Right lobe of liver (tissue), 4 donors: ENCODE measurements around the gene NOS3.

Experiments used
- CTCF ChIP-seq, 4 donors: fragments of 200-600 bp in 3 of 4; fragments of 450-650 bp in 1 of 4; IDR thresholded peaks; one replicate each; pipeline versions ENCODE4 v1.5.1 to v1.8.0; 2016 to 2022; ENCODE audit warnings: antibody characterized with exemption in 4 of 4, mild to moderate bottlenecking in 2 of 4
- POLR2A ChIP-seq: fragments of 450-650 bp; IDR thresholded peaks from one replicate; pipeline ENCODE4 v1.6.1; 2017; ENCODE audit warnings: antibody characterized with exemption, mild to moderate bottlenecking
- donor health status: DM: no; HTN: no; CAD: no.
- donor health status: DM: no; HTN: no; CAD: no.
- donor health status: DM: no; HTN: yes; CAD: no.

GRCh38 chr7:150980663-150981062 is 10.2 kb upstream of the NOS3 start:
- no peak for TF ChIP-seq CTCF (IDR thresholded peaks at IDR 0.05)
- TF ChIP-seq POLR2A = no peak
